WTC11 (cell line): ENCODE measurements around the gene LRRC8D.

ENCODE experiments used
- ATF3 ChIP-seq: sonication (generic); formaldehyde crosslinking; conservative IDR thresholded peaks from 2 replicates; pipeline ENCODE4 v1.8.1; 2022; ENCODE audit warnings: mild to moderate bottlenecking, missing genetic modification reagents
- CTCF ChIP-seq: fragments of 200-600 bp; IDR thresholded peaks from 2 replicates; pipeline ENCODE4 v1.8.0; 2022; ENCODE audit warnings: antibody characterized with exemption
- TCF7 ChIP-seq: sonication (generic); formaldehyde crosslinking; IDR thresholded peaks from 2 replicates; pipeline ENCODE4 v1.8.0; 2022; ENCODE audit warnings: mild to moderate bottlenecking, low read depth, missing genetic modification reagents, moderate library complexity
- ZNF138 ChIP-seq: sonication (generic); formaldehyde crosslinking; conservative IDR thresholded peaks from 2 replicates; pipeline ENCODE4 v1.8.1; 2022; ENCODE audit warnings: mild to moderate bottlenecking, moderate library complexity, missing genetic modification reagents
- ZNF317 ChIP-seq: sonication (generic); formaldehyde crosslinking; IDR thresholded peaks from 2 replicates; pipeline ENCODE4 v1.8.1; 2023; ENCODE audit warnings: low read depth, mild to moderate bottlenecking, moderate library complexity, missing genetic modification reagents, borderline replicate concordance
- TF ChIP-seq, protein P1 (sequence below): sonication (generic); formaldehyde crosslinking; IDR thresholded peaks from 2 replicates; pipeline ENCODE4 v1.8.1; 2022; ENCODE audit warnings: low read depth, mild to moderate bottlenecking, moderate library complexity, missing genetic modification reagents, borderline replicate concordance
- TF ChIP-seq, protein P2 (sequence below): fragments of 250-450 bp; sonication (Bioruptor Pico); IDR thresholded peaks from 2 replicates; pipeline ENCODE4 v1.9.0; 2021; ENCODE audit warnings: mild to moderate bottlenecking
- TF ChIP-seq, protein P3 (sequence below): sonication (generic); formaldehyde crosslinking; IDR thresholded peaks from 2 replicates; pipeline ENCODE4 v1.8.1; 2022; ENCODE audit warnings: mild to moderate bottlenecking, moderate library complexity, missing genetic modification reagents

GRCh38 chr1:89888480-89889322, 67.9 kb downstream of the LRRC8D start:
- TF ChIP-seq, protein P1, sequence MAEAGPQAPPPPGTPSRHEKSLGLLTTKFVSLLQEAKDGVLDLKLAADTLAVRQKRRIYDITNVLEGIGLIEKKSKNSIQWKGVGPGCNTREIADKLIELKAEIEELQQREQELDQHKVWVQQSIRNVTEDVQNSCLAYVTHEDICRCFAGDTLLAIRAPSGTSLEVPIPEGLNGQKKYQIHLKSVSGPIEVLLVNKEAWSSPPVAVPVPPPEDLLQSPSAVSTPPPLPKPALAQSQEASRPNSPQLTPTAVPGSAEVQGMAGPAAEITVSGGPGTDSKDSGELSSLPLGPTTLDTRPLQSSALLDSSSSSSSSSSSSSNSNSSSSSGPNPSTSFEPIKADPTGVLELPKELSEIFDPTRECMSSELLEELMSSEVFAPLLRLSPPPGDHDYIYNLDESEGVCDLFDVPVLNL, result no peak
- TF ChIP-seq, protein P2, sequence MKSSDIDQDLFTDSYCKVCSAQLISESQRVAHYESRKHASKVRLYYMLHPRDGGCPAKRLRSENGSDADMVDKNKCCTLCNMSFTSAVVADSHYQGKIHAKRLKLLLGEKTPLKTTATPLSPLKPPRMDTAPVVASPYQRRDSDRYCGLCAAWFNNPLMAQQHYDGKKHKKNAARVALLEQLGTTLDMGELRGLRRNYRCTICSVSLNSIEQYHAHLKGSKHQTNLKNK, result no peak
- TF ChIP-seq TCF7 (CRISPR knock-in tag) (no peak), CTCF (no peak), ZNF138 (CRISPR knock-in tag) (no peak), ZNF317 (CRISPR knock-in tag) (no peak), ATF3 (CRISPR knock-in tag) (no peak)
- TF ChIP-seq, protein P3, sequence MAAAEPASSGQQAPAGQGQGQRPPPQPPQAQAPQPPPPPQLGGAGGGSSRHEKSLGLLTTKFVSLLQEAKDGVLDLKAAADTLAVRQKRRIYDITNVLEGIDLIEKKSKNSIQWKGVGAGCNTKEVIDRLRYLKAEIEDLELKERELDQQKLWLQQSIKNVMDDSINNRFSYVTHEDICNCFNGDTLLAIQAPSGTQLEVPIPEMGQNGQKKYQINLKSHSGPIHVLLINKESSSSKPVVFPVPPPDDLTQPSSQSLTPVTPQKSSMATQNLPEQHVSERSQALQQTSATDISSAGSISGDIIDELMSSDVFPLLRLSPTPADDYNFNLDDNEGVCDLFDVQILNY (CRISPR knock-in tag), result no peak
